A549 (cell line): Measurements from ENCODE around the gene PORCN.

ENCODE experiments used
- CBX2 ChIP-seq: fragments of 200-600 bp; sonication (generic); IDR thresholded peaks from 2 replicates; pipeline ENCODE4 v1.6.1; 2016; ENCODE audit warnings: low read depth, mild to moderate bottlenecking, borderline replicate concordance
- CTCF ChIP-seq: fragments of >200 bp; sonication (Bioruptor Twin); formaldehyde crosslinking; IDR thresholded peaks from 3 replicates; pipeline ENCODE4 v1.5.1; 2016
- HOXA7 ChIP-seq: fragments of 250-450 bp; sonication (Bioruptor Pico); IDR thresholded peaks from 2 replicates; pipeline ENCODE4 v1.5.0; 2020; ENCODE audit warnings: mild to moderate bottlenecking, moderate library complexity
- JUNB ChIP-seq: fragments of >200 bp; sonication (Bioruptor Twin); formaldehyde crosslinking; IDR thresholded peaks from 2 replicates; pipeline ENCODE4 v1.6.1; 2016
- MYC ChIP-seq: IDR thresholded peaks from 2 replicates; pipeline ENCODE4 v1.6.1; 2012; ENCODE audit warnings: mild to moderate bottlenecking, inconsistent platforms, low read length, improper control_type of control experiment, borderline replicate concordance
- POLR2A ChIP-seq: IDR thresholded peaks from 2 replicates; pipeline ENCODE4 v1.6.1; 2012; ENCODE audit warnings: mild to moderate bottlenecking, low read length

DNA sequence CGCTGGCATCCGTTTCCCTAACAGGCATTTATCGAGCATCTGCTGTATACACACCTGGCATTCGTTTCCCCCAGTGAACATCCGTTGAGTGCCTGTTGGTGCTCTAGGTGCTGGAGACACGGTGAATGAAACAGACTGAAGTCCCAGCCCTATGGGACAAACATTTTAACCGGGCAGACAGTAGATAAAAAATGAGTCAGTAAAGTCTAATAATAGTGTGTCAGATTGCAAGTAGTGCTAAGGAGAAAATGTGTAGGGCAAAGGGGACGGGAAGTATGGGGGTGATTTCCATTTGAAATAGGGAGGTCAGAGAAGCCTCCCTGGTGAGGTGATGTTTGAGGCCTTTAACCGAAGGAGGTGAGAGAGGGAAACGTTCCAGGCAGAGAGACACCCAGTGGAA, 7.5 kb downstream of the PORCN start:
- TF ChIP-seq CTCF, result no peak
- no peak for TF ChIP-seq CBX2
- no peak for TF ChIP-seq MYC
- no peak for TF ChIP-seq POLR2A
- TF ChIP-seq HOXA7 (CRISPR knock-in tag), result no peak
- TF ChIP-seq JUNB, result no peak
